A549 (cell line): Measurements from ENCODE around the gene TREM1. TPM values are rescaled to one million over a fixed set of nuclear protein-coding genes. Genes with fewer than 3 reads are reported as not detected.

ENCODE experiments used
- ATAC-seq, 2 experiments: fragments of 200-7000 bp in 1 of 2; fragments of >200 bp in 1 of 2; cut with Nextera tagmentation in 1 of 2; cut with Tn5 transposase in 1 of 2; 3 replicates each; pipeline versions ENCODE4 v1.8.0 to v1.9.1; 2018 to 2020; ENCODE audit warnings: mild to moderate bottlenecking in 1 of 2, moderate library complexity in 1 of 2
- CTCF ChIA-PET: fragments of 300-600 bp; sonication (Branson Sonifier 250); formaldehyde crosslinking; extraction: SDS; loops from one replicate; lab custom pipeline; 2021; ENCODE audit warnings: antibody characterized with exemption, inconsistent platforms; lab: Yijun Ruan, JAX
- POLR2A ChIA-PET: fragments of 350-600 bp; formaldehyde crosslinking; extraction: SDS; loops from one replicate; lab custom pipeline; 2021; ENCODE audit warnings: antibody characterized with exemption, inconsistent platforms; lab: Yijun Ruan, JAX
- DNase-seq, 2 experiments: peaks; one replicate each; pipeline versions ENCODE4 v3.0.0 to v3.0.0-alpha.2; 2011 to 2016; ENCODE audit warnings: low read depth in 1 of 2, low spot score in 1 of 2
- FAIRE-seq: peaks from 2 replicates; lab custom pipeline; 2011; peaks lifted over from hg19 to GRCh38; lab: Jason Lieb, UNC
- H3K27ac ChIP-seq, 2 experiments: fragments of >200 bp; sonication (Bioruptor Twin); formaldehyde crosslinking; 3 replicates each; pipeline ENCODE4 v1.5.1; 2016 to 2017
- H3K4me1 ChIP-seq: fragments of >200 bp; sonication (Bioruptor Twin); formaldehyde crosslinking; 3 replicates; pipeline ENCODE4 v1.6.1; 2016
- H3K4me2 ChIP-seq: fragments of >200 bp; sonication (Bioruptor Twin); formaldehyde crosslinking; 3 replicates; pipeline ENCODE4 v1.6.1; 2016
- H3K4me3 ChIP-seq: fragments of >200 bp; sonication (Bioruptor Twin); formaldehyde crosslinking; 3 replicates; pipeline ENCODE4 v1.5.1; 2016
- H3K9me3 ChIP-seq: fragments of >200 bp; sonication (Bioruptor Twin); formaldehyde crosslinking; 3 replicates; pipeline ENCODE4 v1.6.1; 2016
- BHLHE40 ChIP-seq: IDR thresholded peaks from 2 replicates; pipeline ENCODE4 v1.6.1; 2012; ENCODE audit warnings: low read depth, low read length, inconsistent platforms
- ESRRA ChIP-seq: fragments of 150-350 bp; IDR thresholded peaks from 2 replicates; pipeline ENCODE4 v1.6.1; 2014; ENCODE audit warnings: mild to moderate bottlenecking, low read length, borderline replicate concordance
- FOSB ChIP-seq: fragments of 250-450 bp; sonication (Bioruptor Pico); IDR thresholded peaks from 2 replicates; pipeline ENCODE4 v1.5.0; 2020; ENCODE audit warnings: mild to moderate bottlenecking, moderate library complexity
- FOSL2 ChIP-seq, 2 experiments: fragments of 450-650 bp in 1 of 2; fragments of >200 bp in 1 of 2; sonication (Bioruptor Twin) in 1 of 2; formaldehyde crosslinking; IDR thresholded peaks; 2 replicates each; pipeline versions ENCODE4 v1.5.0 to v1.6.1; 2016 to 2020; ENCODE audit warnings: mild to moderate bottlenecking in 1 of 2, moderate library complexity in 1 of 2
- FOXS1 ChIP-seq: fragments of 250-450 bp; sonication (Bioruptor Pico); IDR thresholded peaks from 2 replicates; pipeline ENCODE4 v1.5.0; 2020; ENCODE audit warnings: mild to moderate bottlenecking, moderate library complexity
- HEYL ChIP-seq: fragments of 250-450 bp; sonication (Bioruptor Pico); IDR thresholded peaks from 2 replicates; pipeline ENCODE4 v1.8.0; 2021; ENCODE audit warnings: mild to moderate bottlenecking, moderate library complexity
- HOXB5 ChIP-seq: fragments of 250-450 bp; sonication (Bioruptor Pico); IDR thresholded peaks from 2 replicates; pipeline ENCODE4 v1.5.0; 2020; ENCODE audit warnings: mild to moderate bottlenecking, moderate library complexity
- KDM1A ChIP-seq: fragments of 200-600 bp; sonication (generic); IDR thresholded peaks from 2 replicates; pipeline ENCODE4 v1.6.1; 2016; ENCODE audit warnings: low read depth, mild to moderate bottlenecking
- MAFK ChIP-seq: fragments of 450-650 bp; IDR thresholded peaks from 2 replicates; pipeline ENCODE4 v1.6.1; 2014; ENCODE audit not compliant: partially characterized antibody
- NPAS2 ChIP-seq: fragments of 250-450 bp; sonication (Bioruptor Pico); IDR thresholded peaks from 2 replicates; pipeline ENCODE4 v1.8.0; 2022; ENCODE audit warnings: mild to moderate bottlenecking, moderate library complexity, borderline replicate concordance
- PHF8 ChIP-seq: fragments of 200-600 bp; sonication (generic); IDR thresholded peaks from 2 replicates; pipeline ENCODE4 v1.6.1; 2016; ENCODE audit warnings: low read depth, mild to moderate bottlenecking, antibody characterized with exemption, moderate library complexity, borderline replicate concordance
- POLR2A ChIP-seq: IDR thresholded peaks from 2 replicates; pipeline ENCODE4 v1.6.1; 2012; ENCODE audit warnings: mild to moderate bottlenecking, low read length
- RAD21 ChIP-seq, 2 experiments: fragments of >200 bp in 1 of 2; sonication (Bioruptor Twin) in 1 of 2; formaldehyde crosslinking in 1 of 2; IDR thresholded peaks in 1 of 2; conservative IDR thresholded peaks in 1 of 2; 2 replicates in 1 of 2; 3 replicates in 1 of 2; pipeline ENCODE4 v1.6.1; 2012 to 2018; ENCODE audit warnings: inconsistent platforms in 1 of 2
- RARB ChIP-seq: fragments of 250-450 bp; sonication (Bioruptor Pico); IDR thresholded peaks from 2 replicates; pipeline ENCODE4 v1.8.0; 2021; ENCODE audit warnings: mild to moderate bottlenecking, moderate library complexity
- RCOR1 ChIP-seq: fragments of 150-350 bp; IDR thresholded peaks from 2 replicates; pipeline ENCODE4 v1.6.1; 2014; ENCODE audit warnings: antibody characterized with exemption, low read length, low read depth
- RFX5 ChIP-seq: fragments of 450-650 bp; IDR thresholded peaks from 2 replicates; pipeline ENCODE4 v1.7.1; 2014; ENCODE audit warnings: antibody characterized with exemption, mild to moderate bottlenecking, moderate library complexity
- RNF2 ChIP-seq: fragments of 200-600 bp; sonication (generic); IDR thresholded peaks from 2 replicates; pipeline ENCODE4 v1.6.1; 2016; ENCODE audit warnings: low read depth, mild to moderate bottlenecking, antibody characterized with exemption, moderate library complexity, borderline replicate concordance
- SREBF2 ChIP-seq: fragments of 450-650 bp; IDR thresholded peaks from 2 replicates; pipeline ENCODE4 v1.6.1; 2014; ENCODE audit warnings: mild to moderate bottlenecking, moderate library complexity
- ZNF302 ChIP-seq: fragments of 250-450 bp; sonication (Bioruptor Pico); IDR thresholded peaks from 2 replicates; pipeline ENCODE4 v1.9.0; 2021; ENCODE audit warnings: inconsistent platforms, mild to moderate bottlenecking, moderate library complexity
- WGBS: methylation state at CpG from one replicate; pipeline ENCODE4 v1.1.6; 2017; ENCODE audit errors: missing lambda C conversion rate; 5-methylcytosine and 5-hydroxymethylcytosine counted together
- polyA plus RNA-seq, 4 experiments: library from polyadenylated mRNA; depleted of rRNA in 3 of 4; stranded (reverse); fragments of >200 nt; fragmentation: RNase III in 1 of 4; extraction: RNeasy Plus Mini Kit Qiagen cat#74134 plus additional on column Dnase treatment in 1 of 4; gene quantifications; 2 replicates in 3 of 4; 3 replicates in 1 of 4; pipeline ENCODE4 v1.2.3, GENCODE V29; 2011 to 2017
- TF ChIP-seq, protein P1 (sequence below): IDR thresholded peaks from 2 replicates; pipeline ENCODE4 v1.6.1; 2012
- TF ChIP-seq, protein P2 (sequence below): fragments of 150-350 bp; IDR thresholded peaks from 2 replicates; pipeline ENCODE4 v1.6.1; 2014; ENCODE audit warnings: low read depth, mild to moderate bottlenecking, low read length
- TF ChIP-seq, protein P3 (sequence below): IDR thresholded peaks from 2 replicates; pipeline ENCODE4 v1.6.1; 2012; ENCODE audit warnings: low read depth, borderline replicate concordance
- TF ChIP-seq, protein P4 (sequence below): fragments of 250-450 bp; sonication (Bioruptor Pico); IDR thresholded peaks from 2 replicates; pipeline ENCODE4 v1.5.0; 2020; ENCODE audit warnings: low read depth, mild to moderate bottlenecking, moderate library complexity
- TF ChIP-seq, protein P5 (sequence below): fragments of >200 bp; sonication (Bioruptor Twin); formaldehyde crosslinking; IDR thresholded peaks from 3 replicates; pipeline ENCODE4 v1.5.1; 2016
- TF ChIP-seq, protein P6 (sequence below): fragments of 250-450 bp; sonication (Bioruptor Pico); IDR thresholded peaks from 2 replicates; pipeline ENCODE4 v1.5.0; 2021; ENCODE audit warnings: mild to moderate bottlenecking, moderate library complexity, borderline replicate concordance

TREM1 gene
- polyA plus RNA-seq, 2 of the 4 experiments (the other 2 are of a cell fraction): not detected

DNA sequence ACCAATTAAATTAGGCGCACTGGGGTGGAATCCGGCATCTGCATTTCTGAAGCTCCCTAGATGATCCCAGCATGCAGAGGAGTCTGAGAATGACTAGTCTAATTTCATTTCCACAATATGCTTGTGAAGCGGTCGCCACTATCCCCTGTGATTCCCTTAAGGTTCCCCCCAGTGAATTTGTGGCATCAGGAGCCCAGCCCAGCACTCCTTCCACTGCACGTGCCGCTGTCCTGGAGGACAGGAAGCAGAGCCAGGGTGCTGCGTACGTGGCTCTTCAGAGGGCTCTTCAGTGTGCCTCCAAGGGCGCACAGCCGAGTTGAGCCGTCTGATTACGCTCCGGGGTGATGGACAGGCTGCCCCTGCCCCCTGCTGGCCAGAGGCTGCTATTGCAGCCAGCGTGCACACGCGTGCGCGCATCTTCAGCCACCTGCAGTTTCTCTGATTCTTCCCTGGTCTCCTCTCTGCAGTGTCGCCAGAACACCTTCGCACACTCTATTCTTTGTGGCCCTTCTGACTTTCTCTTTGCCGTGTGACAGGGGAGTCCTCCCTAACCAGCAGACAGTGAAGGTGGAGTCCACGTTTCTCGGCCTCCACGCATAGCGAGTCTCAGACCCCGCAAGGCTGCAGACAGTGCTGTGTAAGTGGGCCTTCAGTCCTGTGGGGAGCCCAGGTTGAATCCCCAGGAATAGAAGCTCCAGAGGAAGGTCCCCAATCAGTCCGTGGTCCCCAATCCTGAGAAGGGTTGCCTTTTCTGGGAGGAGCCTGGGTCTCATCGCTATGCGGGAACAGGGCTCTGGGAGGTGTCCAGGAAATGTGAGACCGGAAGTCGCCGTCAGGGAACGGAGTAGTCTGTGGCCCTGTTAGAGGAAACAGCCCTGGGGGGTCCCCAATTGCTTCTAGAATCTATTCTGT, 32.4 kb upstream of the TREM1 start (continued):
- TF ChIP-seq FOSL2 (IDR thresholded peaks at IDR 0.05) (no peak), FOSL2 (CRISPR knock-in tag; IDR thresholded peaks at IDR 0.05) (no peak), FOXS1 (CRISPR knock-in tag) (no peak), ZNF302 (CRISPR knock-in tag) (no peak)
- TF ChIP-seq, protein P1, sequence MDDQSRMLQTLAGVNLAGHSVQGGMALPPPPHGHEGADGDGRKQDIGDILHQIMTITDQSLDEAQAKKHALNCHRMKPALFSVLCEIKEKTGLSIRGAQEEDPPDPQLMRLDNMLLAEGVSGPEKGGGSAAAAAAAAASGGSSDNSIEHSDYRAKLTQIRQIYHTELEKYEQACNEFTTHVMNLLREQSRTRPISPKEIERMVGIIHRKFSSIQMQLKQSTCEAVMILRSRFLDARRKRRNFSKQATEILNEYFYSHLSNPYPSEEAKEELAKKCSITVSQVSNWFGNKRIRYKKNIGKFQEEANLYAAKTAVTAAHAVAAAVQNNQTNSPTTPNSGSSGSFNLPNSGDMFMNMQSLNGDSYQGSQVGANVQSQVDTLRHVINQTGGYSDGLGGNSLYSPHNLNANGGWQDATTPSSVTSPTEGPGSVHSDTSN: 0 out of 2 replicates have a peak, but pooled peaks have one; percentile 31

DNA sequence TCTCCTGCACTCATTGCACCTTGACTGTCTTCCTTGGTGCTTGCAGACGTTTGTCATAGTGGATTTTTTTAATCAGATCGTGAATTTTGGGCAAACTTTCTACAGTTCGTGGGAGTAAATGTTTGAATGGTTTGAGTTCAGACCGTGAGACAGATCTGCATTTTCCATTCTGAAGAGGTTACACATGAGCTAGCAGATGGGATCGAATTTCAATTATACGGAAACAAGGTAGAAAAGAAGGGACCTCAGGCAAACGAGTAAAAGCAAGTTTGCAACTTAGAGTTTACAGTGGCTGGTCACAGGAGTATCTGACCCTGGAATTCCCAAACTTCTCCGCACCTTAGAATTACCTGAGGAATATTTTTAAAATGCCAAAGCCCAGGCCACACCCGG, 31.8 kb upstream of the TREM1 start:
- DNase-seq (no peak), ATAC-seq (no peak), FAIRE-seq (no peak)
- POLR2A ChIA-PET: no interaction called here
- H3K9me3 ChIP-seq: no peaks in the 10 kb centered on the region
- WGBS: 40% methylated on average over 9 of the region's 9 CpGs
- CTCF ChIA-PET: interaction anchor here (0.8 to 6.8 kb wide), 5 partner anchors 11 to 365 kb away, joined by 3 to 92 read pairs (median 5); no protein-coding TSS in a partner anchor
- peak overlapping the region; percentile 81 for H3K4me2 ChIP-seq
- H3K4me1 ChIP-seq: peaks cover 18% of the 10 kb centered on the region
- peak overlapping the region; percentile 39 to 70; a peak in 3 of 6 replicates for H3K27ac ChIP-seq
- no peak for TF ChIP-seq FOSL2 (IDR thresholded peaks at IDR 0.05)
- no peak for TF ChIP-seq FOSL2 (CRISPR knock-in tag; IDR thresholded peaks at IDR 0.05)
- no peak for TF ChIP-seq ESRRA
- TF ChIP-seq FOSB (CRISPR knock-in tag): no peak
- no peak for TF ChIP-seq RFX5
- no peak for TF ChIP-seq RARB
- TF ChIP-seq RCOR1: no peak
- no peak for TF ChIP-seq HOXB5
- peak overlapping the region; percentile 33; the same call in 1 of the 3 replicates for H3K4me3 ChIP-seq

DNA sequence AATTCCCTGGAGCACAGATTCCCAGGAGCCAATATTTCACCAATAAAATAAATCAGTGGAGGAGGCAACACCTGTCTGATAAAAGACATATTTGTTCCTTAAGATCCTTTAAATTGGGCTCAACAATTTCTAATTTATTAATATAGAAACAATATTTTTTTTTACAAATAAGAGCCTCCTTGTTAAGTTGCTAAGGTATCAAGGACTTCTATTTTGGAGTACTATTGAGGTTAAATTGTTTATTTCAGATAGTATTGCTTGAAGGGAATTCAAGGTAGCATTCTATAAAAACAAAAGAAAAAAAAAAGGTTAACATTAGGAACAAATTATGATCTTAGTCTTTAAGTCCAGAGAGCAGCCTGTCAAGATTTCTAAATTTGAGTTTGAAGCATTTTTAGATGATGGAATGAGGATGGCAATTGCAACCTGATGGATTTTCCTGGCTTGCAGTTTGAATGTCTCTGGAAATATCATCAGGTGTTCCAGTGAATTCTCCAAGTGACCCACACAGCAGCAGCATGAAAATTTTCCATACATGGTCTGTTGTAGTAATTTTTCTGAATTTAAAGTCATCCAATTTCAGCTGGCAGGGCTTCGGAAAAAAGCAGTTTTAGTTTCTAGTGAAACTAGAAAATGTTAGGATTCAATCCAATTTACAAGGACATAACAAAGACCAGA, 29.6 kb upstream of the TREM1 start:
- POLR2A ChIA-PET: no interaction called here
- 39% methylated on average over 1 of the region's 1 CpG for WGBS
- TF ChIP-seq, protein P2, sequence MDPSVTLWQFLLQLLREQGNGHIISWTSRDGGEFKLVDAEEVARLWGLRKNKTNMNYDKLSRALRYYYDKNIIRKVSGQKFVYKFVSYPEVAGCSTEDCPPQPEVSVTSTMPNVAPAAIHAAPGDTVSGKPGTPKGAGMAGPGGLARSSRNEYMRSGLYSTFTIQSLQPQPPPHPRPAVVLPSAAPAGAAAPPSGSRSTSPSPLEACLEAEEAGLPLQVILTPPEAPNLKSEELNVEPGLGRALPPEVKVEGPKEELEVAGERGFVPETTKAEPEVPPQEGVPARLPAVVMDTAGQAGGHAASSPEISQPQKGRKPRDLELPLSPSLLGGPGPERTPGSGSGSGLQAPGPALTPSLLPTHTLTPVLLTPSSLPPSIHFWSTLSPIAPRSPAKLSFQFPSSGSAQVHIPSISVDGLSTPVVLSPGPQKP: no peak
- TF ChIP-seq NPAS2 (CRISPR knock-in tag): no peak
- TF ChIP-seq BHLHE40: no peak
- TF ChIP-seq HEYL (CRISPR knock-in tag): no peak
- TF ChIP-seq SREBF2: no peak
- TF ChIP-seq, protein P3, sequence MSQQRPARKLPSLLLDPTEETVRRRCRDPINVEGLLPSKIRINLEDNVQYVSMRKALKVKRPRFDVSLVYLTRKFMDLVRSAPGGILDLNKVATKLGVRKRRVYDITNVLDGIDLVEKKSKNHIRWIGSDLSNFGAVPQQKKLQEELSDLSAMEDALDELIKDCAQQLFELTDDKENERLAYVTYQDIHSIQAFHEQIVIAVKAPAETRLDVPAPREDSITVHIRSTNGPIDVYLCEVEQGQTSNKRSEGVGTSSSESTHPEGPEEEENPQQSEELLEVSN: no peak
- TF ChIP-seq RNF2: no peak
- TF ChIP-seq, protein P4, sequence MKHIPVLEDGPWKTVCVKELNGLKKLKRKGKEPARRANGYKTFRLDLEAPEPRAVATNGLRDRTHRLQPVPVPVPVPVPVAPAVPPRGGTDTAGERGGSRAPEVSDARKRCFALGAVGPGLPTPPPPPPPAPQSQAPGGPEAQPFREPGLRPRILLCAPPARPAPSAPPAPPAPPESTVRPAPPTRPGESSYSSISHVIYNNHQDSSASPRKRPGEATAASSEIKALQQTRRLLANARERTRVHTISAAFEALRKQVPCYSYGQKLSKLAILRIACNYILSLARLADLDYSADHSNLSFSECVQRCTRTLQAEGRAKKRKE (CRISPR knock-in tag): no peak
- TF ChIP-seq POLR2A: no peak
- TF ChIP-seq, protein P5, sequence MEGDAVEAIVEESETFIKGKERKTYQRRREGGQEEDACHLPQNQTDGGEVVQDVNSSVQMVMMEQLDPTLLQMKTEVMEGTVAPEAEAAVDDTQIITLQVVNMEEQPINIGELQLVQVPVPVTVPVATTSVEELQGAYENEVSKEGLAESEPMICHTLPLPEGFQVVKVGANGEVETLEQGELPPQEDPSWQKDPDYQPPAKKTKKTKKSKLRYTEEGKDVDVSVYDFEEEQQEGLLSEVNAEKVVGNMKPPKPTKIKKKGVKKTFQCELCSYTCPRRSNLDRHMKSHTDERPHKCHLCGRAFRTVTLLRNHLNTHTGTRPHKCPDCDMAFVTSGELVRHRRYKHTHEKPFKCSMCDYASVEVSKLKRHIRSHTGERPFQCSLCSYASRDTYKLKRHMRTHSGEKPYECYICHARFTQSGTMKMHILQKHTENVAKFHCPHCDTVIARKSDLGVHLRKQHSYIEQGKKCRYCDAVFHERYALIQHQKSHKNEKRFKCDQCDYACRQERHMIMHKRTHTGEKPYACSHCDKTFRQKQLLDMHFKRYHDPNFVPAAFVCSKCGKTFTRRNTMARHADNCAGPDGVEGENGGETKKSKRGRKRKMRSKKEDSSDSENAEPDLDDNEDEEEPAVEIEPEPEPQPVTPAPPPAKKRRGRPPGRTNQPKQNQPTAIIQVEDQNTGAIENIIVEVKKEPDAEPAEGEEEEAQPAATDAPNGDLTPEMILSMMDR: no peak
- TF ChIP-seq KDM1A: no peak
- TF ChIP-seq, protein P6, sequence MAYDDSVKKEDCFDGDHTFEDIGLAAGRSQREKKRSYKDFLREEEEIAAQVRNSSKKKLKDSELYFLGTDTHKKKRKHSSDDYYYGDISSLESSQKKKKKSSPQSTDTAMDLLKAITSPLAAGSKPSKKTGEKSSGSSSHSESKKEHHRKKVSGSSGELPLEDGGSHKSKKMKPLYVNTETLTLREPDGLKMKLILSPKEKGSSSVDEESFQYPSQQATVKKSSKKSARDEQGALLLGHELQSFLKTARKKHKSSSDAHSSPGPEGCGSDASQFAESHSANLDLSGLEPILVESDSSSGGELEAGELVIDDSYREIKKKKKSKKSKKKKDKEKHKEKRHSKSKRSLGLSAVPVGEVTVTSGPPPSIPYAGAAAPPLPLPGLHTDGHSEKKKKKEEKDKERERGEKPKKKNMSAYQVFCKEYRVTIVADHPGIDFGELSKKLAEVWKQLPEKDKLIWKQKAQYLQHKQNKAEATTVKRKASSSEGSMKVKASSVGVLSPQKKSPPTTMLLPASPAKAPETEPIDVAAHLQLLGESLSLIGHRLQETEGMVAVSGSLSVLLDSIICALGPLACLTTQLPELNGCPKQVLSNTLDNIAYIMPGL (CRISPR knock-in tag): no peak
- TF ChIP-seq MAFK: no peak
- TF ChIP-seq PHF8: no peak
- TF ChIP-seq RAD21 (conservative IDR thresholded peaks at IDR 0.05 in 1 of 2, IDR thresholded peaks at IDR 0.05 in 1 of 2): no peak
- TF ChIP-seq FOSL2 (IDR thresholded peaks at IDR 0.05): no peak
- no peak for TF ChIP-seq FOSL2 (CRISPR knock-in tag; IDR thresholded peaks at IDR 0.05)

More for the DNA sequence above, 29.6 kb upstream of the TREM1 start:
- Histone ChIP-seq H3K4me1 (peaks cover 17% of the 10 kb centered on the region), H3K27ac (no peak overlapping the region), H3K4me3 (no peak overlapping the region), H3K4me2 (no peak overlapping the region), H3K9me3 (no peaks in the 10 kb centered on the region)
- ATAC-seq (no peak), FAIRE-seq (no peak), DNase-seq (no peak)
- CTCF ChIA-PET: no interaction called here
